NCI-H187 (cell line): Measurements from ENCODE around the gene TSR3.
A peak's percentile ranks its signal among the peaks of the same experiment; 100 is the strongest.

ENCODE experiments used
- DNase-seq, 2 experiments: peaks; one replicate each; lab custom pipeline; 2025; lab: John Stamatoyannopoulos, UW

The TSR3 gene

GRCh38 chr16:1308036-1308976 is 43.4 kb downstream of the TSR3 start:
- DNase-seq = no peak

DNA sequence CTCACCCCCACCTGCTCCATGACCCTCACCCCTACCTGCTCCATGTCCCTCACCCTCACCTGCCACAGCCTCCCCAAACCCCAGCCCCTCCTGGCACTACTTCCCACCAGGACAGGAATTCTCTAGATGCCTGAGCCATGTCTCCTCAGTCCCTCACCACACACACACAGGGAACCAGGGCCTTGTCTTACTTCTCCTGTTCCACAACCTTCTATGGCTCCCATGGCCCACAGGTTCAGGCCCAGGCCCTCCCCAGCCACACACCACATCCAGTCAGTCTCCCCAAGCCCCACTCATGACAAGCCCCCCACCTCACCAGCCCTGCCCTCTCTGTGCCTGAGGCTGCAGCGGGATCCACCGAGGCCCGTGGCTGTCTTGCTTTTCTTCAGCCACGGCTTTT is 45.3 kb downstream of the TSR3 start:
- DNase-seq = no peak

DNA sequence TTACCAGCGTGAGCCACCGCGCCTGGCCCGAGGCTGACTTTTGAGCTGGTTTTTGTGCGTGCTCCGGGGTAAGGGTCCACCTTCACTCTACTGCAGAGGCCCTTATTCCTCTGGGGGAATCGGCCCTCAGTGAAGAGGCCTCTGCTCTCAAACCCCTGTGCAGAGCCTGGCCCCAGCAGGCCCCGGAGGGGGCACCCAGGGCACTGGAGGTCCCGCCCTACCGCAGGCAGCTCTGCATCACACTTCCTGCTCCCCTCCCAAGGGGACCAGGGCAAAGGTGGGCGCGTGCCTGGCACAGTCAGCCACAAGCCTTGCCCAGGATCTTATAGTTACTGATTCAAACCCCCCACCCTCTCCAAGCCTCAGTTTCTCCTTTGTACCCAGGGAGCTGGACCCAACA is 45.9 kb downstream of the TSR3 start:
- DNase-seq = no peak

DNA sequence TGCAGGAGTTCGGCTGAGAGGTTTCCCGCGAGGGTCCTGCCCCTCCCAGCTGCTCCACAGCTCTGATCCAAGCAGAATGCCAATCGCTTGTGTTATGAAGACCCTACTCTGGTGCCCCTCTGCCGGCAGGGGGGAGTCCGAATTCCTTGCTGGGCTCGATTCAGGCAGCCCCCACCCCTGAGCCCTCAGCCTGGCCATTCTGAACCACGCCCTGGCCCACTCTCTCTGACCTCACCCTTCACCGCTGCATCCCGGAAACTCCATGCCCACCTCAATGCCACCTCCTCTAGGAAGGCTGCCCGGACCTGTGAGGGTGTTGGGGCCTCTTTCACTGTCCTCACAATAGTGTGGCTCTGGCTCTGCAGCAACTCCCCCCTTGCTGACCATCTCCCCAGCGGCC is 50.1 kb downstream of the TSR3 start:
- no peak for DNase-seq

DNA sequence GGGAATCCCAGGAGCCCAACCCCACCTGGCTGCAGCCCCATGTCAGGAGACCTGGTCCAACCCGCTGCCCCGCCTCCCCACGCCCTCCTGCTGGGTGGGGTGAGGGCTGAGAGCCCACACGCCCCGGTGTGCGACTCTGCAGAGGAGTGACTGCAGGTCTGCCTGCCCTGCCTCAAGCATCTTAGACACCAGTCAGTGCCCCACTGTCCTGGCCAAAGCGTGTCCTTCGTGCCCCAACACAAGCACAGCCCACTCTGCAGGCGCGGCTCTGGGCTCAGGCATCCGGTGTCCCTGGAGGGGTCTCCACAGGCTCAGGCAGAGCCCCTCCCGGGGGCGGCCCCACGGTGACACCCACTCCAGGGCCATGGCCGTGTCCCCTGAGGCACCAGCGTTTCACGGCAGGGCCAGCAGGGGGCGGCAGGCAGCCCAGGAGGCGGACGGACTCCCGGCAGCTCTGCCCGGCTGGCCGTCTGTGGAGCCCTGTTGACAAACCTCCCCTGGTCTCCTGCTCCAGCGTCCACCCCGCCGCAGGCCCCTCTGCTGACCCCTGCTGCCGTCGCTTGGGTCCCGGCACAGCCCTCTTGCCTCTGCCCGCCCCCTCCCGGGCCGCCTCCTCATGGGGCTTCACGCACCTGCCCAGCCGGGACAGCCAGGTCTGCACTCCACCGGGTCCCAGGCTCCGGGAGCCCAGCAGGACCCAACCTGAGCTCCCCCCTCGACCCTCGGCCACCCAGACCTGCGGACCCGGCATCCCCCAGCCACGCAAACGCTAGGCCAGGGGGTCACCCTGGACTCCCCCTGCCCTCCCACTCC is 50.8 kb downstream of the TSR3 start:
- DNase-seq = peak; percentile 34 to 62

DNA sequence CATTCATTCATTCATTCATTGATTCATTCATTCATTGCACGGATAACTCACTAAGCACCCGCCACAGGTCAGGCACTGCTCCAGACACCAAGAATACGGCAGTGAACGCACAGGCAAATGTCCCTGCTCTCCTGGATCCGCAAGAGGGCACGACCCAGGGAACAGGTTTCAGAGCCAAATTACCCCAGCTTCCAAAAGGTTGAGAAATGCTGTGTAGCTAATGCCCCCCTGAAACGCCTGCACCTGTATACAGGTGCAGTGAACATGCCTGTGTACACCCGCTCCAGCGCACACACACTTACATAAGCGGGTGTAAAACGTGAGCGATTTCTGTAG is 51.8 kb downstream of the TSR3 start:
- DNase-seq = no peak
